ENCODE data around the gene ZNF697. TPM values are rescaled to one million over a fixed set of nuclear protein-coding genes. Genes with fewer than 3 reads are reported as not detected.
"Not testable (repeated sequence)": the region's sequence is repeated elsewhere in the genome, so short reads cannot be mapped to it uniquely, and the experiment has no call there.

The ZNF697 gene
- polyA plus RNA-seq (2013, experiment 1 of 2; ENCODE audit: insufficient read length): 4.7 TPM
- polyA plus RNA-seq (2013, experiment 2 of 2; ENCODE audit: insufficient read length): 4.5 TPM

DNA sequence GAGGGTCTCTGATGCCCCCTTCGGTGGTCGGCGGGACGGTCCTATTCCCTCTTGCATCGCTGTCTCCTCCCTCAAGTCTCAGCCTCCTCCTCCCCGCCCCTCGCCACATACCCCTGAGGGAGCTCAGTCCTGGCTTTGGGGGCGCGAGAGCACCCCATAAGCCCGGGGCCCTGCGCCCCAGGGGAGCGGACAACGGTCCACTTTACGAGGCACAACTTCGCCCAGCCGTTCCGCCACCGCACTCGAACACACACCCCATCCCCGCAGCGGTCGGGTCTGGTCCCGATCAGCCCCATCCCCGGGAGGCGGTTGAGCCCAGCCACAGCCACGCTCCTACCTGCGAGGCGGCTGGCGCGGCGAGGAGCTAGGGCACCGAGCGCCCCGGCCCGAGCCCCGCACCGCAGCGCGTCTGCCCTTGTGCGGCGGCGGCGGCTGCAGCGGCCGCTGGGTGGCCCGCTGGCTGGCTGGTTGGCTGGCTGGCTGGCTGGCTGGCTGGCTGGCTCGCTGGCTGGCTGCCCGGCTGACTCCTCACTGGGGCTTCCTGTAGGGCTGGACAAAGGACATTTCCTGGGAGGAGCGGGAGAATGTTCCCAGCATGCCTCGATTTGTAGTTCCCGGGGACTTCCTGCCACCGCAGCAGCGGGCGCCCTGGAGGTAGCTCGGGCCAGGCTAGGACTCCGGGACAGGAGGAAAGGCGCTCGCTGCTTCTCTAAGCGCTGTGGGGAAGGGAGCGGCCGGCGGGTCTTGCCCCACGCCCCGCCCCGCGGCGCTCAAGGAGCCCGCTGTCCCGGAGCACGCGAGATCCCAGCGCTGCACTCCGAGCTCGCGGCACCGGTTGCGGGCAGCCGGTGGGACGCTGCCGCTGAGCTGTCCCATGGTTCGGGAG is at the start of gene ZNF697:
Gene ZNF697, minus strand, starts transcription at position 533 of the 886 bp plus-strand sequence. CDS start 22,166 bp downstream, outside the sequence.
- DNase-seq: peak; percentile 98

- no peak for DNase-seq
Observed at GRCh38 chr1:119697598-119697997, 49.5 kb upstream of the ZNF697 start.

DNA sequence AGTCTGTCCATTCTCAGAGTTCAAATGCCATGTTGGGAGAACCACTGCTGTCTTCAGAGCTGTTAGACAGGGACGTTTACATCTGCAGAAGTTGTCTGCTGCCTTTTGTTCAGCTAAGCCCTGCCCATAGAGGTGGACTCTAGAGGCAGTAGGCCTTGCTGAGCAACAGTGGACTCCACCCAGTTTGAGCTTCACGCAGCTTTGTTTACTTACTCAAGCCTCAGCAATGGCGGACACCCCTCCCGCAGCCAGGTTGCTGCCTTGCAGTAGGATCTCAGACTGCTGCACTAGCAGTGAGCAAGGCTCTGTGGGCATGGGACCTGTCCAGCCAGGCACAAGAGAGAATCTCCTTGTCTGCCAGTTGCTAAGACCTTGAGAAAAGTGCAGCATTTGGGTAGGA is 48.8 kb upstream of the ZNF697 start:
- DNase-seq: not testable (repeated sequence)

GRCh38 chr1:119689511-119689910 is 41.4 kb upstream of the ZNF697 start:
- DNase-seq: no peak

- no peak for DNase-seq
Observed at GRCh38 chr1:119688810-119689209, 40.7 kb upstream of the ZNF697 start.

- DNase-seq: no peak
Observed at GRCh38 chr1:119687434-119688079, 39.5 kb upstream of the ZNF697 start.

DNA sequence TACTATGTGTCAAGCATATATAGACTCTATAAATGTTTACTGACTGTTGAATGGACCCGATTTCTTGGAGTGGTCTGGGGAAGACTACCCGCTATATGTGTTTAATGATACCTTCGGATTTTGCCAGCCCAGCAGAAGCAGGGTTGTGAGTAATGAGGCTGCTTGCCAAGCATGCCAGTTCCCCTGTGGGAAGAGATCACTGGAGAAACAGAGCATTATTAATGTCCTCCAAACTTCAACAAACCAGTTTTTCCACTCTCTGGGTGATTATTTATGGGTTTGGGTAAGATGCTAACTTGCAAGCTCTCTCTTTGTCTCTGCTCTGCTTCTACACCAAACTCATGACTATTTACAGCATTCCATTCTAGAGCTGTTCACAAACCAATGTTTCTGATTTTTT is 38.6 kb upstream of the ZNF697 start:
- no peak for DNase-seq

- no peak for DNase-seq
Observed at GRCh38 chr1:119683893-119684292, 35.8 kb upstream of the ZNF697 start.

DNA sequence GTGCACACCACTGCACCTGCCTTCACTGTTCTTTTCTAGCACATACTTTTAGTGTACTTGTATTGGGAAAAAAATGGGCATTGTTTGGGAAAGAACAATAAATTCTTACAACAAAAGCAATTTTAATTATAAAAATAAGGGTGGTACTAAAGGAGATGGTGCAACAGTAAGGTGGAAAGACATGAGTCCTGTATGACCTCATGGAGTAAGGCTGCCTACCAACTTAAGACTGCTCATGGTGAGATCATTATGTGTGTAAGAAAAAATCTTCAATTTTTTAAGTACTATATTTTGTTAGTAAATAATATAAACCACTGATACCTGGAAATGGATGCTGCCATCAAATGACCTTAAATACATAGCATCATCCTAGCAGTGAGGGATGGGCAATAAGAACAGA is 34.1 kb upstream of the ZNF697 start:
- no peak for DNase-seq

DNA sequence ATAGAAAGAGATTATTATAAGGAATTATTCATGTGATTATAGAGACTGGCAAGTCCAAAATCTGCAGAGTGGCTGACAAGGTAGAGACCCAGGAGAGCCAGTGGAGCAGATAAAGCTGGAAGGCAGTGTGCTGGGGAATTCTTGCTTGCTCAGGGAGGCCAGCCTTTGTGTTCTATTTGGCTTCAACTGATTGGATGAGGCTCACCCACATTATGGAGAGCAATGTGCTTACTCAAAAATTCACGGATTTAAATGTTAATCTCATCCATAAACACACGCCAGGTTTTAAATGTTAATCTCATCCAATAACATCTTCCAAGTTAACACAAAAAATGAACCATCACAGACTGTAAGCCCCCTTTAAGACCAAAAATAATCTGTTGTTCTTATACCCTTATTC is 33.5 kb upstream of the ZNF697 start:
- no peak for DNase-seq

GRCh38 chr1:119680723-119681122 is 32.7 kb upstream of the ZNF697 start:
- DNase-seq: no peak

GRCh38 chr1:119680193-119680592 is 32.1 kb upstream of the ZNF697 start:
- DNase-seq: no peak

GRCh38 chr1:119679223-119679622 is 31.2 kb upstream of the ZNF697 start:
- DNase-seq: no peak

DNA sequence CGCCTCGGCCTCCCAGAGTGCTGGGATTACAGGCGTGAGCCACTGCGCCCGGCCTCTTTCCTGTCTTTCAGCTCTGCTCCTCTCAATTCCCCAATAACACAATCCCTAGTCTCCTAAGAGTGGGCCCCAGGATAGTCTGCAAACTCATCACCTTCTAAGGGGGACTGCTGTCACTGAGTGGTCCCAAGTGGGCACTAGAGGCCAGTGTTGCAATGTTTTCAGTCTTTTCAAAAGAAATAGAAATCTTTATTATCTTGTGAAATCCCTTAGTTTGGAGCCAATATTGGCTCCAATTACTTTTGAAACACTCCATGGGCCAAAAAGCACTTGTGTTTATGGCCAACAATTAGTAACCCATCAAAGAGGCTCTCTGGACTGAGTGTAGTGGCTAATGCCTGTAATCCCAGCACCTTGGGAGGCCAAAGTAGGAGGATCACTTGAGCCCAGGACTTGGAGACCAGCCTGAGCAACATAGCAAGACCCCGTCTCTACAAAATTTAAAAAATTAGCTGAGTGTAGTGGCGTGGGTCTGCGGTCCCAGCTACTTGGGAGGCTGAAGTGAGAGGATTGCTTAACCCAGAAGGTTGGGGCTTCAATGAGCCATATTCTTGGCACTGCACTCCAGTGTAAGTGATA is 28.6 kb upstream of the ZNF697 start:
- DNase-seq: no peak

GRCh38 chr1:119675349-119676345 is 27.6 kb upstream of the ZNF697 start:
- peak; percentile 80 for DNase-seq

DNA sequence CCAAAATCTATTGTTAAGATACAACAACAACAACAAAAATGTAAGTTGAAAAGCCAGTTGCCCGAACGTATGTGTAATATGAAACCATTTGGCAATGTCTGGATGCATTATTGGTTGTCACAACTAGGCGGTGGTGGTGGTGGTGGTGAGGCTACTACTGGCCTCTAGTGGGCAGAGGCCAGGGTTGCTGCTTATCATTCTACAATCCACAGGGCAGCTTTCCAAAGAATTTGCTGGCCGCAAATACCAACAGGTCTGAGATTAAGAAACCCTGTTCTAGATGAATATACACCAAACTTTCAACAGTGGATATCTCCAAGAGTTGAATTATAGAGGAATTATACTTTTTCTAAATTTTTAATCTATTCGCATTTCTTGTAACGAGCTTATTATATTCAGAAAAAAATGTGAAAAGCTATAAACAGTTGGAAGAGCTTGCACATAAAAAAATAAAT is 26.8 kb upstream of the ZNF697 start:
- no peak for DNase-seq

GRCh38 chr1:119674111-119674526 is 26.1 kb upstream of the ZNF697 start:
- DNase-seq: peak; percentile 52

GRCh38 chr1:119673171-119673940 is 25.3 kb upstream of the ZNF697 start:
- peak; percentile 59 for DNase-seq

DNA sequence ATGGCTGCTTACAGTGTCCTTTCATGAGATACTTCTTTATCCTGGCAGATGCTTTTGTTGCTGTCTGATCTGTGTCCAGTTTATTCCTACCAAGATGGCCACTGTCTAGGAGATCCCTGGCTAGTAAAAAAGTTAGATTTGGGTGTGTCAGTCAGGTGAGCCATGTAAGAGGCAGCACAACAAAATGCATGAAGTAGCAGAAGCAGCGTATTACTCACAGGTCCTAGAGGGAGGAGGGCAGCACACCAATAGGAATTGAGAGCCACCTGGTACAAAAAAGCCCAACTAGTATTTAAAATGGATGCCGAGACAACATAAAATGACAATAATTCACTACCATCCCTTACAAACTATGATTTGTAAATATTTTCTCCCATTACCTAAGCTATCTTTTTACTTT is 22.8 kb upstream of the ZNF697 start:
- DNase-seq: no peak

DNA sequence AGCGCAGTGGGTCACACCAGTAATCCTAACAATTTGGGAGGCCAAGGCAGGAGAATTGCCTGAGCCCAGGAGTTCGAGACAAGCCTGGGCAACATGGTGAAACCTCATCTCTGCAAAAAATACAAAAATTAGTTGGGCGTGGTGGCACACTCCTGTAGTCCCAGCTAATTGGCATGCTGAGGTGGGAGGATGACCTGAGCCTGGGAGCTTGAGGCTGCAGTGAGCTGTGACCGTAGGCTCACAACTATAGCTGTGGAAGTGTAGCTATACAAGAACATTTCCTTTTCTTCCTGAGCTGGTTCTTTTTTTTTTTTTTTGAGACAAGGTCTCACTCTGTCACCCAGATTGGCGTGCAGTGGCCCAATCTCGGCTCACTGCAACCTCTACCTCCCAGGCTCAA is 19.1 kb upstream of the ZNF697 start:
- DNase-seq: no peak

DNA sequence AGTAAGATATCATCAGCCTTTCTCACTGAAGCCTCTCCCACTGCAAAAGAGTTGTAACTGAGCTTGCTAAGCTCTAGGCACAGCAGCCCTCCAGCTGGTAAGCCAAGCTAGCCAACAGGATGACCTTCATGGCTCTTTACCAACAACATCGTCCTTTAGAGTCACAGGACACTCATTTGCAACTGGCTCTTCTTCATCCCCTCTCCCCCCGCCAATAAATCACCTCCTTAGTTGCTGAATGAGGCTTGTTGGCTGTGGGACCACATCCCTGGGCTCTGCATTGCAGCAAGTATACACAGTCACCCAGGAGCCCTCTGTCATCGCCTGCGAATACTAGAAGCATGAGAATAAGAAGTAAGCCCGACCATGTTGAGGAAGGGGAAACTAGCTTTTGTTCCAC is 16.0 kb upstream of the ZNF697 start:
- DNase-seq: no peak

Measured in fibroblast of skin of back (primary cell).